Epithelial cell of prostate (primary cell): ENCODE data around the gene CBLC.
"Not testable (repeated sequence)": the region's sequence is repeated elsewhere in the genome, so short reads cannot be mapped to it uniquely, and the experiment has no call there.

Experiments
- DNase-seq: peaks from one replicate; pipeline ENCODE4 v3.0.0-alpha.2; 2011; ENCODE audit warnings: low read depth, low spot score
- H3K27ac ChIP-seq: fragments of 450-650 bp; 2 replicates; pipeline ENCODE4 v1.5.1; 2017; ENCODE audit warnings: mild to moderate bottlenecking

The CBLC gene

DNA sequence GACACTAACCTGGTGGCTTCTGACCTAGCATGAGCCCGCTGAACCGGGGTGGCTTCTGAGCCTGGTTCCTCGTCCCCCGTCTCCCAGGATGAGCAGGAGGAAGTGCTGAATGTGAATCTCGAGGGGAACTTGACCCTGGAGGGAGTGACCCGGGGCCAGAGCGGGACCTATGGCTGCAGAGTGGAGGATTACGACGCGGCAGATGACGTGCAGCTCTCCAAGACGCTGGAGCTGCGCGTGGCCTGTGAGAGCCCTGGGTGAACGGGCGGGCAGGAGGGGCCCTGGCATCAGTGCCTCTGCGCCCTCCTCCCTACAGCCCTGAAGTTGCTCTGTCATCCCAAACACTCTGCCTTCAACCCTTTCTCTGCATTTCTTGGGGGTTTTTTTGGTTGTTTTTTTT is 36.8 kb downstream of the CBLC start:
- DNase-seq: no peak
- H3K27ac ChIP-seq: no peak overlapping the region

DNA sequence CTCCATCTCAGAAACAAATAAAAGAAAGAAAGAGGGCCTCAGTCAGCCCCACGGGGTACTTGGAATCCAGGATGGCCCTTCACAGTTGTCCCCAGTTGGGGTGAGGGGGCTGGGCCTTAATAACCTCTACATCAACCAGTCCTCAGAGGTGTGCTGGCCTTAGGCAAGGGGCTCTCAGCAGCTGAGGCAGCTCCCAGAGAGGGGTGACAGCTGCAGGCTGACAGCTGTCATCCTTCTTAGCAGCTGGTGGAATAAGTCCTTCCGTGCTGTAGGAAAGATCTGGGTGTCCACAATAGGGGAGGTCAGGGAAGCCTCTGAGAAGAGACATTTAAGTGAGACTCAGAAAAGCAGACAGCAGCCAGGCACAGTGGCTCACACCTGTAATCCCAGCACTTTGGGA is 38.6 kb downstream of the CBLC start:
- H3K27ac ChIP-seq: no peak overlapping the region
- no peak for DNase-seq

DNA sequence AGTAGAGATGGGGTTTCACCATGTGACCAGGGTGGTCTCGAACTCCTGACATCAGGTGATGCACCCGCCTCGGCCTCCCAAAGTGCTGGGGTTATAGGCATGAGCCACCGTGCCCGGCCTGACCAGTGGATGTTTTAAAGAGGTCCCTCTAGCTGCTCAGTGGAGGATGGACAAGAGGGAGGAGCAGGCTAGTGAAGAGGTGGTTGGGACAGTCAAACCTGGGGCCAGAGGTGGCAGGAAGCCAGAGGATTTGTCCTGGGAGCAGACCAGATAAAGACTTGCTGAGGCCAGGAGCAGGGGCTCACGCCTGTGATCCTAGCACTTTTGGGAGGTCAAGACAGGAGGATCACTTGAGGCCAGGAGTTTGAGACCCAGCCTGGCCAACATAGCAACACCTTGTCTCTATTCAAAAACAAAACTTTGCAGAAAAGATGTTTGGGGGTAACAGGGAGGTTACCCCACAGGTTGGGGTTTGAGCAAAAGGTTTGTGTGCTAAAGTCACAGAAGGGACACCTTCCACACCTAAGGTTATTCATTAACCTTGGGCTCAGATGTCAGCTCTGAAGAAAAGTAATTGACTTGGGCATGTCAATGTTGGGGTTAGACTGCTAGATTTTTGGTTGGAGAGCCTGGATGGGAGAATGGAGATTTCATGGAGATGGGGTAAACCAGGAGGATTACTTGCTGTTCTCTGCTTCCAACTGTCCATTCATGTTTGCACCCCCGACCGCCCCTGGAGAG is 40.2 kb downstream of the CBLC start:
- no peak overlapping the region for H3K27ac ChIP-seq
- DNase-seq: no peak

DNA sequence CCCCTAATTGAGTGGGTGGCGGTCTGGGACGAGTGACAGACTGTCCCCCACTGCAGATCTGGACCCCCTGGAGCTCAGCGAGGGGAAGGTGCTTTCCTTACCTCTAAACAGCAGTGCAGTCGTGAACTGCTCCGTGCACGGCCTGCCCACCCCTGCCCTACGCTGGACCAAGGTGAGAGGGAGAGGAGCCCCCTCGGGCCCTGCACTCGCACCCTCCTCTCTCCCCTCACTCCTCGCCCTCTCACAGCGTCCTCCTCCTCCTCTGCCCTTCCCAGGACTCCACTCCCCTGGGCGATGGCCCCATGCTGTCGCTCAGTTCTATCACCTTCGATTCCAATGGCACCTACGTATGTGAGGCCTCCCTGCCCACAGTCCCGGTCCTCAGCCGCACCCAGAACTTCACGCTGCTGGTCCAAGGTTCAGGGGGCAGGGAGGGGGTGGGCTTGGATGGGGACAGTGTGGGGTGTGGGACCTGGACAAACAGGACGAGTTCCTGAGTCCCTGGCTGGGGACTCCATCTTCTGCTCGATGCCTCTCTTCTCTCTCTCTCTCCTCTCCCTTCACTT is 40.9 kb downstream of the CBLC start:
- no peak overlapping the region for H3K27ac ChIP-seq
- no peak for DNase-seq

DNA sequence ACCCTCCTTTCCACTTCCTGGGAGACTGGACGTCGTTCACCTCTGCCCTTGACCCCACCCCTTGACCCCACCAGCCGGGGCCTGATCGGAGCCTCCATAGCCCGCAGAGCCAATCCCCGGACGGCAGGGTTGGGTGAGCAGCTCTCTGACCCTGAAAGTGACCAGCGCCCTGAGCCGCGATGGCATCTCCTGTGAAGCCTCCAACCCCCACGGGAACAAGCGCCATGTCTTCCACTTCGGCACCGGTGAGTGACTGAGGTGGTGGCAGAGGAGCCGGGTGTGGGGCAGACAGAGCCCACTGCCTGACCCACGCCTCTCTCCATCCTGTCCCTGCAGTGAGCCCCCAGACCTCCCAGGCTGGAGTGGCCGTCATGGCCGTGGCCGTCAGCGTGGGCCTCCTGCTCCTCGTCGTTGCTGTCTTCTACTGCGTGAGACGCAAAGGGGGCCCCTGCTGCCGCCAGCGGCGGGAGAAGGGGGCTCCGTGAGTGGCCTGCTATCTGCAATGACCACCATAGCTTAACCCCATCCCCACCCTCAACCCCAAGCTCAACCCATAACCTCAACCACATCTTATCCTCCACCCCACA is 41.6 kb downstream of the CBLC start:
- DNase-seq: no peak
- H3K27ac ChIP-seq: no peak overlapping the region

DNA sequence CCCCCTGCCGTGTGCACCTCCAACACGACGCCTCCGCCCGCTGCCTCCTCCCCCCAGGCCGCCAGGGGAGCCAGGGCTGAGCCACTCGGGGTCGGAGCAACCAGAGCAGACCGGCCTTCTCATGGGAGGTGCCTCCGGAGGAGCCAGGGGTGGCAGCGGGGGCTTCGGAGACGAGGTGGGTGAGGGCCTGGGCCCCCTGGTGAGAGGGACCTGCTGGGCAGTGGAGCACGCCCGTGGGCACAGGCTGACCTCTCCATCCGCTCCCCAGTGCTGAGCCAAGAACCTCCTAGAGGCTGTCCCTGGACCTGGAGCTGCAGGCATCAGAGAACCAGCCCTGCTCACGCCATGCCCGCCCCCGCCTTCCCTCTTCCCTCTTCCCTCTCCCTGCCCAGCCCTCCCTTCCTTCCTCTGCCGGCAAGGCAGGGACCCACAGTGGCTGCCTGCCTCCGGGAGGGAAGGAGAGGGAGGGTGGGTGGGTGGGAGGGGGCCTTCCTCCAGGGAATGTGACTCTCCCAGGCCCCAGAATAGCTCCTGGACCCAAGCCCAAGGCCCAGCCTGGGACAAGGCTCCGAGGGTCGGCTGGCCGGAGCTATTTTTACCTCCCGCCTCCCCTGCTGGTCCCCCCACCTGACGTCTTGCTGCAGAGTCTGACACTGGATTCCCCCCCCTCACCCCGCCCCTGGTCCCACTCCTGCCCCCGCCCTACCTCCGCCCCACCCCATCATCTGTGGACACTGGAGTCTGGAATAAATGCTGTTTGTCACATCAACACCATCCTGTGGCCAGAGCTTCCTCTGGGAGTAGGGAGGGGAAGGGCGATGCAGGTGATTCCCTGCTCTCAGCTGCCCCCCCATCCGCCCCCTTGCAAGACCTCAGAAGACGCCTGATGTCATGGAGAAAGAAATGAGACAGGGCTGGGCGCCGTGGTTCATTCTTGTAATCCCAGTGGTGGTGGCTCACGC is 43.2 kb downstream of the CBLC start:
- no peak overlapping the region for H3K27ac ChIP-seq
- DNase-seq: no peak

DNA sequence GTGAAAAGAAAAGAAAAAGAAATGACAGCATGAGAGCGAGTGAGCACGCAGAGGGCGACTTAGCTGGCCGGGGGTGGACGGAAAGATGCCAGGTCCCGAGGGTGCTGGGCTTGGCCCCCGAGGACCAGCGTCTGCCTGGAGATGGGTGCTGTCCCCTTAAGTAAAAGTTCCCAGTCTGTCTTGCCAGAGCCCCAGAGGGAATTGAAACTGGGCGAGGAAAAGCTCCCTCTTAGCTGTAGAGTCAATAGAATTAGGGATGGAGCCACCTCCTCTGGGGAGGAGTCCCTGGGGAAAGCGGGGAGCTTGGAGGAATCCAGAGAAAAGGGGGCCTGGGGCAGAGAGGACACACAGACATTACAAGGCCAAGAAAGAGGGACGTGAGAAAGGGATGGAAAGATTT is 44.5 kb downstream of the CBLC start:
- DNase-seq: no peak
- no peak overlapping the region for H3K27ac ChIP-seq

DNA sequence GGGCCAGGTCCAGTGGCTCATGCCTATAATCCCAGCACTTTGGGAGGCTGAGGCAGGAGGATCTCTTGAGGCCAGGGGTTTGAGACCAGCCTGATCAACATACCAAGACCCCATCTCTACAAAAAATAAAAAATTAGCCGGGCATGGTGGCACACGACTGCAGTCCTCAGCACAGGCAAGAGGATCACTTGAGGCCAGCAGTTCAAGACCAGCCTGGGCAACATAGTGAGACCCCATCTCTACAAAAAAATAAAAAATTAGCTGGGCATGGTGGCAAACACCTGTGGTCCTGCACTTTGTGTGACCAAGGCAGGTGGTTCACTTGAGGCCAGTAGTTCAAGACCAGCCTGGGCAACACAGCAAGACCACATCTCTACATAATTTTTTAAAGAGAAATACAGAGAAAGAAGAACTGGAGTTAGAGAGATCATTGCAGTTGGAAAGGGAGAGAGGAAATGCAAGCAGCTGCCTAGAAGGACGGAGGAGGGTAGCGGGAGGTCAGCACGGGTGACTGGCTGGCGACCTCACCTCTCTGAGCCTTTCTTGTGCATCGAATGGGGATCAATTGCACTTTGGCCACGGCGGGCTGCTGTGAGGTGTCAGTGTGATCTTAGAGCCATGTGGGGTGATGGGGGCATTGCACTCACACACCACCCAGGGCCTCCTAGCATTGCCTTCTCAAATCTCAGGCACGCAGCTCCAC is 45.1 kb downstream of the CBLC start:
- no peak overlapping the region for H3K27ac ChIP-seq
- DNase-seq: no peak

DNA sequence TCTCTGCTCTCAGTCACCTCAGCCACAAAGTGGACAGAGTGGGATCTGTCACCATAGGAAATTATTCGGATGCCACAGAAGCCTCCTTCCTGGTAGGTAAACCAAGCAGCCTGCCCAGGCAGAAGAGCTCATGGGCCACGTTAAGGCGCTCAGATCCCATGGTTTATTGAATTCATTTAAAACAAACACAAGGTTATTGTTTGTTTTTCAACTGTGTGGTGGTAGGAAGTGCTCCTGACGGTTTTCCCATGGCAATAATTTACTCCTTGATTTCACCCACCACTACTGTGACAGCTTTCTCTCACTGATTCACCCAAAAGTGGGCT is 45.6 kb downstream of the CBLC start:
- no peak overlapping the region for H3K27ac ChIP-seq
- DNase-seq: no peak

DNA sequence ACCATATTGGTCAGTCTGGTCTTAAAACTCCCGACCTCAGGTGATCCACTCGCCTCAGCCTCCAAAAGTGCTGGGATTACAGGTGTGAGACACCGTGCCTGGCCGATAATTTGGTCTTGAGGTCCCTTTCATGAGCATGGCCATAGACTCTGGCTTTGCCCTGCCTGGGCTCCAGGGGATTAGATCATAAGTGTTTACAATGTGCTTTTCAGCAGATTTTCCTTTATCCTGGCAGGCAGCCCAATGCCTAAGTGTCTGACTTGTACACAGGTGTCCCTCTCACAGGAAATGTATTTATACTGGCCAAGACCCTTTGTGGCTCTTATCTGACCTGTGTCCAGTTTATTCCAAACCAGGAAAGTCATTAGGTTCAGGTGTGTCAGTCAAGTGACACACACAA is 47.1 kb downstream of the CBLC start:
- no peak for DNase-seq
- H3K27ac ChIP-seq: no peak overlapping the region

DNA sequence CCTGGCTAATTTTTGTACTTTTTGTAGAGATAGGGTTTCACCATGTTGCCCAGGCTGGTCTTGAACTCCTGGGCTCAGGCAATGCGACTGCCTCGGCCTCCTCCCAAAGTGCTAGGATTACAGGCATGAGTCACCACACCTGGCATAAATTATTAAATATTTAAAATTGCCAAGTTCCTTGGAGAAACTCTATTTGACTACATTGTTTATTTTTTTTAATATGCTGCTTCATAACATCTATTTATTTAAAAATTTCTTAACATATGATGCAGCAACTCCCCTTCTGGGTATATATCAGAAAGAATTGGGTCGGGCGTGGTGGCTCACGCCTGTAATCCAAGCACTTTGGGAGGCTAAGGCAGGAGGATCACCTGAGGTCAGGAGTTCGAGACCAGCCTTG is 55.2 kb downstream of the CBLC start:
- not testable (repeated sequence) for DNase-seq

DNA sequence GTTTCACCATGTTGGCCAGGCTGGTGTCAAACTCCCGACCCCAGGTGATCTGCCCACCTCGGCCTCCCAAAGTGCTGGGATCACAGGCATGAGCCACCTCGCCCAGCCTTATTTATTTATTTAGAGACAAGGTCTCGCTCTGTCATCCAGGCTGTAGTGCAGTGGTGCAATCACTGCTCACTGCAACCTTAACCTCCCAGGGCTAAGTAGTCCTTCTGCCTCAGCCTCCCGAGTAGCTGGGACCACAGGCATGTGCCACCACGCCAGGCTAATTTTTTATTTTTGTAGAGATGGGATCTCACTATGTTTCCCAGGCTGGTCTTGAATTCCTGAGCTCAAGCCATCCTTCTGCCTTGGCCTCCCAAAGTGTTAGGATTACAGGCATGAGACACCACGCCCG is 56.7 kb downstream of the CBLC start:
- not testable (repeated sequence) for H3K27ac ChIP-seq, DNase-seq

More for the DNA sequence above, 55.2 kb downstream of the CBLC start:
- H3K27ac ChIP-seq: not testable (repeated sequence)

DNA sequence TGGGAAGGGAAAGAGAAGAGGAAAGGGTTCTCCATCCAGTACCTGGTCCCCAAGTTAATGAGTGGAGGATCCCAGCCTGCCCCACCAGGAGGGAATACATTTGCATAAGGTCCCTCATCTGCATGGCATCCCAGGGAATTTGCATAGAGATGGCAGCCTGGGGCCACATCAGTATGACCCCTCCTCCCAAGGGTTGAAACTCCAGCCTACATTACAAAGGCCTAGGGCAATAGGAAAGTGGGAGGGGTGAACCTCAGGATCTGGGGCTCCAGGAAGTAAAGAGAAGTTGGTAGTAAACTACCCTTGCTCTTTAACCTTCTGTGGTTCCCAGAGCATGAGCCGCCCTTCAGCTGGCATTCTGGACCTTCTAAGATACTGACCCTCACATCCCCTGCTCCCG is 61.6 kb downstream of the CBLC start:
- DNase-seq: no peak
- H3K27ac ChIP-seq: no peak overlapping the region

DNA sequence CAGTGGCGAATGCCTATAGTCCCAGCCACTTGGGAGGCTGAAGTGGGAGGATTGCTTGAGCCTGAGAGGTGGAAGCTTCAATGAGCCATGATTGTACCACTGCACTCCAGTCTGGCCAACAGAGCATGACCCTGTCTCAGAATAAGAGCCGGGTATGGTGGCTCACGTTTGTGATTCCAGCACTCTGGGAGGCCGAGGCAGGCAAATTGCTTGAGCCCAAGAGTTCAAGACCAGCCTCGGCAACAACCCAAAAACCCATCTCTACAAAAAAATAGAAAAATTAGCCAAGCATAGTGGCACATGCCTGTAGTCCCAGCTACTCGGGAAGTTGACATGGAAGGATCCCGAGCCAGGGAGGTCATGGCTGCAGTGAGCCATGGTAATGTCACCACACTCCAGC is 63.1 kb downstream of the CBLC start:
- DNase-seq: no peak
- H3K27ac ChIP-seq: no peak overlapping the region

DNA sequence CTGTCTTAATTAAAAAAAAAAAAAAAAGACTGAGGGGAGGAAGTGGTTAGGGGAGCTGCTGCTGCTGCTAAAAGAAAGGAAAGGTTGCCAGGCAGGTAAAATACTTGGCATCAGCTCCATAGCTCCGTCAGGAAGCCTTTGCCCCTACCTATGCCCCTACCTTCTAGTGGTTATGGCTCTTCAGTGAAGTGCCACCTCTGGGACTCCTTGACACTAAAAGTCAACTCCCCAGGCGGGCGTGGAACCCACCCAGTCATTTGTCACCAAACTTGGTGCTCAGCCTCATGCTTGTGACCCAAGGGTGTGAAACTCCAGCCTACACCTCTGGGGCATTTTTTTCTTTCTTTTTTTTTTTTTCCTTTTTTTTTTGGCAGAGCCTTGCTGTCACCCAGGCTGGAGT is 63.5 kb downstream of the CBLC start:
- no peak for DNase-seq
- H3K27ac ChIP-seq: no peak overlapping the region

DNA sequence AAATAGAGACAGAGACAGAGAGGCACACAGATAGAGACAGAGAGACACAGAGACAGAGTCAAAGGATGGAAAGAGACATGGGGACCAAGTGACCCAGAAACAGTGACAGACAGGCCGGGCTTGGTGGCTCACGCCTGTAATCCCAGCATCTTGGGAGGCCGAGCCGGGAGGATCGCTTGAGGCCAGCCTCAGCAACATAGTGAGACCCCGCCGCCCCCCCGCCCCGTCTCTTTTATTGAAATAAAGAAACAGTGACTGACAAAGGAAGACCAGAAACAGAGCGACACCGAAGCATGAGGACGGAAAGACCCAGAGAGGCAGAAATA is 67.6 kb downstream of the CBLC start:
- peak overlapping the region; percentile 78 for H3K27ac ChIP-seq
- DNase-seq: no peak

DNA sequence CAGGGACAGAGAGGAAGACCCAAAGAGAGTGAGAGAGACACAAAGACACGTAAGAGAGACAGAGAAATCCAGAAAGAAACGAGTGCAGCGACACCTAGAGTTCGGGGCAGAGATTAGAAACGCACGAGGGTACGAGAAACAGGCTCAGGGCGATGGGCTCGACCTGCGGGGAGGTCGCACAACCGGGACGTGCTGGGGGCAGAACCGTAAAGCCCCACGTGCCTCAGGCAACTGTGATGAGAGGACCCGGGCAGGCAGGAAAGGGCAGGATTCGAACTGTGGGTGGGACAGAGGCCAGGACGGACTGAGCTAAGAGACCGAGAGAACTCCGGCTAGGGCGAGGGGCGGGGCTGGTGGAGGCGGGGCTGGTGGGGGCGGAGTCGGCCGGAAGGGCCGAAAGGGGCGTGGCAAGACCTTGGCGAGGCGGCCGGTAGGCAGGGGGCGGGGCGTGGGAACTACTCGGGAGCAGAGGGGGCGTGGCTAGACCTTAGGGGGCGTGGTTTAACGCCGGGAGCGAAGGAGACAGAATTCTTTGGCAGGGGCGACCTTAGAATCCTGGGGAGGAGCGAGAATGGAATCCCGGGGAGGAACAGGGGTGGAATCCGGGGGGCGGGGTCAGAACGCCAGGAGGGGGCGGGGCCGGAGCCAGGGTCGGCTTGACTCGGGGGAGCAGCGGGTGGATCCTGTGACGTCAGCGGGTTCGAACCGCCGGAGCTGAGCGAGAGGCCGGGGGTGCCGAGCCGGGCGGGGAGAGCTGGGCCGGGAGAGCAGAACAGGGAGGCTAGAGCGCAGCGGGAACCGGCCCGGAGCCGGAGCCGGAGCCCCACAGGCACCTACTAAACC is 68.1 kb downstream of the CBLC start, which contains the start of gene NECTIN2:
NECTIN2 (plus strand) TSS at position 686 of the 843 bp plus-strand sequence. CDS start 229 bp downstream, outside the sequence.
- DNase-seq: peak; percentile 76
- peak within 1 kb of the TSS; percentile 78 for H3K27ac ChIP-seq

DNA sequence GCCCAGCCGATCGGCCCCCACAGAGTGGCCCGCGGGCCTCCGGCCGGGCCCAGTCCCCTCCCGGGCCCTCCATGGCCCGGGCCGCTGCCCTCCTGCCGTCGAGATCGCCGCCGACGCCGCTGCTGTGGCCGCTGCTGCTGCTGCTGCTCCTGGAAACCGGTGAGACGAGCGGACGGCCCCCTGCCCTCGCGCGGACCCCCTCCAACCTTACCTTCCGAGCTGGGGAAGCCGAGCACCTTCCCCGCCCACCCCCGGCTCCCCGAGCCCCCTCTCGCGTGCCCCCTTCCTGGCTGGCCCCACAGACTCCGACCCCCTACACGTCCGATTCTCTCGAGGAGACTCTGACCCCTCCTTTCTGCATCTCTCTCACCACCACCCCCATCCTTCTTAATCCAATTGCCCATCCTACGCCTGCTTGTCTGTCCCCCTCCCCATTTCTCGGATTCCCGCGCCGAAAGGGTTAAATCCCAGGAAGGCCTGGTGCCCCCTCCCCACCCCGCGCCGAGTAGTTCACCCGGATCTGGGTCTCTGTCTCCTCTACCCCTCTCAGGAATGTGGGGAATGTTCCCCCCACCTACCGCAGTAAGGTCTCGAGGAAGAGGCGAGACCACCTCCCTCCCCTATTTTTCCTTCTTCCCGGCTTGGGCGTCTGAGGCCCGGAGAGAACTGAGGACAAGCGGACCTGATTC is 68.9 kb downstream of the CBLC start:
- no peak for DNase-seq
- peak overlapping the region; percentile 78 for H3K27ac ChIP-seq
